NCI-H2081 treated with DMSO at 0.1 percent for 48 hours (cell line): Measurements from ENCODE around the gene MBD3L1.

Source experiments
- DNase-seq: peaks from one replicate; lab custom pipeline; 2025; lab: John Stamatoyannopoulos, UW

MBD3L1 gene

GRCh38 chr19:8881512-8881911 is 49.3 kb downstream of the MBD3L1 start:
- no peak for DNase-seq

- DNase-seq: no peak
These were observed 52.2 kb downstream of the MBD3L1 start for GRCh38 chr19:8884416-8884815.

DNA sequence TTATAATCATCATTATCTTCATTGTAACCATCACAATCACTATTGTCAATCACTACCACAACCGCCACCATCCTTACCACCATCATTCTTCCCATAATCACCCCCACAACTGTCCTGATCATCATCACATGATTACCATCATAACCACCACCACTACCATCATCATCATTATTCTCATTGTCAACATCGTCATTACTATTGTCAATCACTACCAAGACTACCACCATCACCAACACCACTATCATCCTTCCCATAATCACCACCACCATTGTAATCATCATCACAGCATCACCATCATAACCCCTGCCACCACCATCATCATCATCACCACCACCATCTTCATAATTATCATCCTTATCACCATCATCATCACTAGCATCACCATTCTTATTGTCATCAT is 55.2 kb downstream of the MBD3L1 start:
- DNase-seq: no peak

DNA sequence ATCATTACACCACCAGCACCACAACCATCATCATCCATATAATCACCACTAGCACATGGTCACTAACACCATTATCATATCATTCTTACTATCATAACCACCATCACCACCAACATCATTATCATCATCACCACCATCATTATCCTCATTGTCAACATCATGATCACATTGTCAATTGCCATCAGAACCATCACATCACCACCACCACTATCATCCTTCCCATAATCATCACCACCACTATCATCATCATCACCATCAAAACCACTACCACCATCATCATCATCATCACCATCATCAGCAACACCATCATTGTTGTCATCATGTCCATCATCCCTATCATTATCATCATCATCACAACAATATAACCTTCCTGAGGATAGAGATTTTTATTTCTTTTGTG is 58.1 kb downstream of the MBD3L1 start:
- no peak for DNase-seq
